Measurements from ENCODE around the gene SMARCA4. TPM values are rescaled to one million over a fixed set of nuclear protein-coding genes. Genes with fewer than 3 reads are reported as not detected.

Gene SMARCA4
- total and polyA plus RNA-seq, 7 experiments from 2014 or later = 11.8 to 126 (median 102) TPM

DNA sequence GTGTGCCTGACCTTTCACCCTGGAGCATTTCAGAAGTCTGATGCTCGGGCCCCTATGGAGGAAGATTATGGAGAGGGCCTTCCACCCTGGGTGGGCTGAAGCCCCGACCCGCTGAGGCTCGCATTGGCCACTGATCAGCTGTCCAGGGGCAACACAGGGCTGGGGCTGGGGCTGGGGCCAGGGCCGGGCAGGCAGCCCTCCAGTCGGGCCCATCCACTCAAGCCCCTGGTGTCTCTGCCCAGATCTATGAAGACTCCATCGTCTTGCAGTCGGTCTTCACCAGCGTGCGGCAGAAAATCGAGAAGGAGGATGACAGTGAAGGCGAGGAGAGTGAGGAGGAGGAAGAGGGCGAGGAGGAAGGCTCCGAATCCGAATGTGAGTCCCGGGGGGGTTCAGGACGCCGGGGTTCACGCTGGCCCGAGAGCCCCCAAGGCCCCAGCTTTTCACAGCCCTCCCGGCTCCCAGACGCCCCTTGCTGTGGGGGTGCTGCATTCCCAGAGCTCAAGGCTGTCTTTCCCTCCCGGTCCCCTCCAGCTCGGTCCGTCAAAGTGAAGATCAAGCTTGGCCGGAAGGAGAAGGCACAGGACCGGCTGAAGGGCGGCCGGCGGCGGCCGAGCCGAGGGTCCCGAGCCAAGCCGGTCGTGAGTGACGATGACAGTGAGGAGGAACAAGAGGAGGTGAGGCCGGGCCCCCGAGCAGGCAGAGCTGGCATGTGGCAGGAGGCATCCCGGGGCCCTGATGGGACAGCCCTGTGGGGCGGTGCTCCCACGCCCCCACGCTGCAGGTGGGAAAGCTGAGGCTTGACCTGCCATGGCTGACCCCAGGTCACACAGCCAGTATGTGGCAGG is 98.9 kb downstream of the SMARCA4 start:
- ChIA-PET POLR2A (no interaction called here), CTCF (no interaction called here)
- H3K27ac Mint-ChIP-seq = no peak overlapping the region

DNA sequence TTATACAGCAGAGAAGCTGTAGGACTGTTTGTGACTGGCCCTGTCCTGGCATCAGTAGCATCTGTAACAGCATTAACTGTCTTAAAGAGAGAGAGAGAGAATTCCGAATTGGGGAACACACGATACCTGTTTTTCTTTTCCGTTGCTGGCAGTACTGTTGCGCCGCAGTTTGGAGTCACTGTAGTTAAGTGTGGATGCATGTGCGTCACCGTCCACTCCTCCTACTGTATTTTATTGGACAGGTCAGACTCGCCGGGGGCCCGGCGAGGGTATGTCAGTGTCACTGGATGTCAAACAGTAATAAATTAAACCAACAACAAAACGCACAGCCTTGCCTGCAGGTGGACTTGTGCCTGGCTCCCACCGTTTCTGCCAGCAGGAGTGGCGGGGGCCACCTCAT is 101.1 kb downstream of the SMARCA4 start:
- no peaks in the 10 kb centered on the region for H3K4me1 Mint-ChIP-seq
- H3K27ac ChIP-seq (ENCODE audit: low read depth, low read length) = no peak overlapping the region
- H3K4me1 ChIP-seq (ENCODE audit: control insufficient read depth in 2 of 2, insufficient read depth in 2 of 2, low read length in 2 of 2) = no peaks in the 10 kb centered on the region
- H3K9me3 ChIP-seq (ENCODE audit: control insufficient read depth in 2 of 3, low read length in 3 of 3) = no peaks in the 10 kb centered on the region
- DNase-seq (no peak), ATAC-seq (no peak)
- H3K27me3 ChIP-seq (ENCODE audit: control insufficient read depth in 2 of 2, insufficient read depth in 2 of 2, low read length in 2 of 2) = no peaks in the 10 kb centered on the region
- H3K36me3 ChIP-seq (ENCODE audit: control insufficient read depth in 2 of 3, insufficient read depth in 3 of 3, low read length in 3 of 3) = peaks cover 0 to 41% (median 0%) of the 10 kb centered on the region in 3 experiments
- POLR2A ChIA-PET = no interaction called here
- H3K27me3 Mint-ChIP-seq = no peaks in the 10 kb centered on the region
- H3K27ac Mint-ChIP-seq = peak overlapping the region in 1 of 9 donors; percentile 21
- CTCF ChIA-PET = no interaction called here
- H3K4me3 ChIP-seq (ENCODE audit: low read length) = no peak overlapping the region
- peaks cover 0 to 23% (median 7%) of the 10 kb centered on the region in 5 donors for H3K36me3 Mint-ChIP-seq
- H3K9me3 Mint-ChIP-seq = no peaks in the 10 kb centered on the region
- H3K4me3 Mint-ChIP-seq = no peak overlapping the region
- intact Hi-C loops (cut with micrococcal nuclease) = no loop called here

More for the DNA sequence above, 98.9 kb downstream of the SMARCA4 start:
- Histone ChIP-seq H3K9me3 (ENCODE audit: control insufficient read depth in 2 of 3, low read length in 3 of 3) (no peaks in the 10 kb centered on the region), H3K27me3 (ENCODE audit: control insufficient read depth in 2 of 2, insufficient read depth in 2 of 2, low read length in 2 of 2) (no peaks in the 10 kb centered on the region), H3K36me3 (ENCODE audit: control insufficient read depth in 2 of 3, insufficient read depth in 3 of 3, low read length in 3 of 3) (peaks cover 0 to 44% (median 0%) of the 10 kb centered on the region in 3 experiments), H3K27ac (ENCODE audit: low read depth, low read length) (no peak overlapping the region), H3K4me3 (ENCODE audit: low read length) (no peak overlapping the region), H3K4me1 (ENCODE audit: control insufficient read depth in 2 of 2, insufficient read depth in 2 of 2, low read length in 2 of 2) (no peaks in the 10 kb centered on the region)
- intact Hi-C loops (cut with micrococcal nuclease) = no loop called here
- Mint-ChIP-seq H3K4me3 (no peak overlapping the region), H3K36me3 (peaks cover 6 to 23% (median 9%) of the 10 kb centered on the region in 5 donors), H3K9me3 (no peaks in the 10 kb centered on the region), H3K27me3 (no peaks in the 10 kb centered on the region), H3K4me1 (peaks cover 0 to 5% (median 0%) of the 10 kb centered on the region in 7 donors)
- ATAC-seq (no peak), DNase-seq (no peak)

DNA sequence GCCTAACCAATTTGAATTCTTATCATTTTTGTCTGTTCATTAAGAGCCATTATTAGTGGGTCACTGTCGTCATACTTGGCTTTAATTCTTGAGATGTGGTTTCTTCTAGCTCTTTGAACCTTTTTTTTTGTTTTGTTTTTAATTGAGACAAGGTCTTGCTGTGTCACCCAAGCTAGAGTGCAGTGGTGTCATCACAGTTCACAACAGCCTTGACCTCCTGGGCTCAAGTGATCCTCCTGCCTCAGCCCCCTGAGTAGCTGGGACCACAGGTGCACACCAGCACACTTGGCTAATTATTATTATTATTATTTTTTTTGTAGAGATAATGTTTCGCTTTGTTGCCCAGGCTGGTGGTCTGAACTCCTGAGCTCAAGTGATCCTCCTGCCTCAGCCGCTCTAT is 102.6 kb downstream of the SMARCA4 start:
- peak overlapping the region in 1 of 9 donors; percentile 18 for H3K27ac Mint-ChIP-seq

DNA sequence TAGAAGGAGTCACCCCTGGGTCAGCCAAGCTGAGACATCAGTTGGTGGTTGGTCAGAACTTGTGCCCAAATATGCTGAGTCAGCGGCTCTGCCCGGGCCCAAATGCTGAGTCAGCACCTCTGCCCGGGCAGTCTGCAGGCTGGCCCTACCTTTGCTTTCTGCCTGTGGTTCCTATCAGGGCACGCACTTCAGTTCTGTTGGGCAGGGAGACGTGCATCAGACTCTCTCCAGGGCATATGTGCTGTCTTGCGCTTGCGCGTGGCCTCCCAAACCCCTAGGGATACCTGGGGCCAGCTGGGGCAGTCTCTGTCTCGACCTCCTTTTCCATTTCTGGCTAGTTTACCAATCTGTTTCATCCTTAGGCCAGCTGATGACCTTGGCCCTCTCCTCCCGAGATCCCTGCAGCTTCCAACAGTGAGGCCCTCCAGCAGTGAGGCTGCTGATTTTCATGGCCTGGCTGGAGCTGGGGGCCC is 104.0 kb downstream of the SMARCA4 start:
- Histone ChIP-seq H3K27me3 (ENCODE audit: control insufficient read depth in 2 of 2, insufficient read depth in 2 of 2, low read length in 2 of 2) (no peaks in the 10 kb centered on the region), H3K27ac (ENCODE audit: low read depth, low read length) (no peak overlapping the region), H3K4me1 (ENCODE audit: control insufficient read depth in 2 of 2, insufficient read depth in 2 of 2, low read length in 2 of 2) (no peaks in the 10 kb centered on the region), H3K4me3 (ENCODE audit: low read length) (no peak overlapping the region), H3K9me3 (ENCODE audit: control insufficient read depth in 2 of 3, low read length in 3 of 3) (no peaks in the 10 kb centered on the region), H3K36me3 (ENCODE audit: control insufficient read depth in 2 of 3, insufficient read depth in 3 of 3, low read length in 3 of 3) (peaks cover 0 to 39% (median 0%) of the 10 kb centered on the region in 3 experiments)
- H3K9me3 Mint-ChIP-seq = no peaks in the 10 kb centered on the region
- H3K4me3 Mint-ChIP-seq = no peak overlapping the region
- ChIA-PET POLR2A (no interaction called here), CTCF (interaction anchor here (0.5 kb wide), 1 partner anchor 25 kb away, joined by 3 read pairs; no protein-coding TSS in a partner anchor)
- peaks cover 0 to 7% (median 0%) of the 10 kb centered on the region in 7 donors for H3K4me1 Mint-ChIP-seq
- ATAC-seq (no peak), DNase-seq (no peak)
- peak overlapping the region in 2 of 9 donors; percentile 32 to 48 for H3K27ac Mint-ChIP-seq
- intact Hi-C loops (cut with micrococcal nuclease) = no loop called here
- peaks cover 0 to 28% (median 11%) of the 10 kb centered on the region in 5 donors for H3K36me3 Mint-ChIP-seq
- no peaks in the 10 kb centered on the region for H3K27me3 Mint-ChIP-seq

More for the DNA sequence above, 102.6 kb downstream of the SMARCA4 start:
- H3K4me3 ChIP-seq (ENCODE audit: low read length) = no peak overlapping the region
- H3K36me3 ChIP-seq (ENCODE audit: control insufficient read depth in 2 of 3, insufficient read depth in 3 of 3, low read length in 3 of 3) = peaks cover 0 to 45% (median 0%) of the 10 kb centered on the region in 3 experiments
- Mint-ChIP-seq H3K9me3 (no peaks in the 10 kb centered on the region), H3K4me1 (no peaks in the 10 kb centered on the region), H3K36me3 (peaks cover 0 to 32% (median 12%) of the 10 kb centered on the region in 5 donors), H3K4me3 (no peak overlapping the region), H3K27me3 (no peaks in the 10 kb centered on the region)
- ATAC-seq = no peak
- no peak overlapping the region for H3K27ac ChIP-seq (ENCODE audit: low read depth, low read length)
- CTCF ChIA-PET = interaction anchor here (1.0 kb wide), 1 partner anchor 27 kb away, joined by 3 read pairs; no protein-coding TSS in a partner anchor
- intact Hi-C loops (cut with micrococcal nuclease) = no loop called here
- no peaks in the 10 kb centered on the region for H3K9me3 ChIP-seq (ENCODE audit: control insufficient read depth in 2 of 3, low read length in 3 of 3)
- H3K27me3 ChIP-seq (ENCODE audit: control insufficient read depth in 2 of 2, insufficient read depth in 2 of 2, low read length in 2 of 2) = no peaks in the 10 kb centered on the region
- H3K4me1 ChIP-seq (ENCODE audit: control insufficient read depth in 2 of 2, insufficient read depth in 2 of 2, low read length in 2 of 2) = no peaks in the 10 kb centered on the region
- POLR2A ChIA-PET = no interaction called here
- no peak for DNase-seq

DNA sequence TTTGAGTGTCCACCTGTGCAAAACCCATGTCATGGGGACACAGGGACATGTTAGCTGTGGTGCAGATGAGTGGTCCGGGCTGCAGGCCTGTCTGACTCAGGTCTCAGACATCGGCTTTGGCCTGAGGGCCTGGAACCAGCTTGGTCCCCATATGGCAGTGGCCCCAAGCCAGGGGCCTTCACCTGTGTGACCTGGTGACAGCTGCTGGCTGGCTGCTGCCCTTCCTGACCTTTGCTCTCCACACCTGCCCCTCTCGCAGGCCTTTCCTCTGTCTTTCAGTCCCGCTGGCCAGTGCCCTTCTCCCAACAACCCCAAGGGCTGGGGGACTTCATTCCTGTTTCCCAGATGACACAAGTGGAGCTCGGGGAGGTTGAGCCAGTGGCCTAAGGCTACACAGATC is 105.5 kb downstream of the SMARCA4 start:
- Histone ChIP-seq H3K27me3 (ENCODE audit: control insufficient read depth in 2 of 2, insufficient read depth in 2 of 2, low read length in 2 of 2) (no peaks in the 10 kb centered on the region), H3K4me1 (ENCODE audit: control insufficient read depth in 2 of 2, insufficient read depth in 2 of 2, low read length in 2 of 2) (no peaks in the 10 kb centered on the region), H3K9me3 (ENCODE audit: control insufficient read depth in 2 of 3, low read length in 3 of 3) (no peaks in the 10 kb centered on the region), H3K27ac (ENCODE audit: low read depth, low read length) (no peak overlapping the region), H3K36me3 (ENCODE audit: control insufficient read depth in 2 of 3, insufficient read depth in 3 of 3, low read length in 3 of 3) (peaks cover 0 to 28% (median 0%) of the 10 kb centered on the region in 3 experiments), H3K4me3 (ENCODE audit: low read length) (no peak overlapping the region)
- Mint-ChIP-seq H3K4me3 (no peak overlapping the region), H3K9me3 (no peaks in the 10 kb centered on the region), H3K36me3 (peaks cover 0 to 21% (median 11%) of the 10 kb centered on the region in 5 donors), H3K27ac (peak overlapping the region in 1 of 9 donors; percentile 72), H3K4me1 (peaks cover 0 to 9% (median 0%) of the 10 kb centered on the region in 7 donors), H3K27me3 (no peaks in the 10 kb centered on the region)
- CTCF ChIA-PET = interaction anchor here (0.6 kb wide), 1 partner anchor 52 kb away, joined by 3 read pairs; no protein-coding TSS in a partner anchor
- ATAC-seq (no peak), DNase-seq (no peak)
- intact Hi-C loops (cut with micrococcal nuclease) = no loop called here
- POLR2A ChIA-PET = interaction anchor here (1.1 kb wide), 1 partner anchor 22 kb away, joined by 4 read pairs; the partner anchor contains the start of gene LDLR

DNA sequence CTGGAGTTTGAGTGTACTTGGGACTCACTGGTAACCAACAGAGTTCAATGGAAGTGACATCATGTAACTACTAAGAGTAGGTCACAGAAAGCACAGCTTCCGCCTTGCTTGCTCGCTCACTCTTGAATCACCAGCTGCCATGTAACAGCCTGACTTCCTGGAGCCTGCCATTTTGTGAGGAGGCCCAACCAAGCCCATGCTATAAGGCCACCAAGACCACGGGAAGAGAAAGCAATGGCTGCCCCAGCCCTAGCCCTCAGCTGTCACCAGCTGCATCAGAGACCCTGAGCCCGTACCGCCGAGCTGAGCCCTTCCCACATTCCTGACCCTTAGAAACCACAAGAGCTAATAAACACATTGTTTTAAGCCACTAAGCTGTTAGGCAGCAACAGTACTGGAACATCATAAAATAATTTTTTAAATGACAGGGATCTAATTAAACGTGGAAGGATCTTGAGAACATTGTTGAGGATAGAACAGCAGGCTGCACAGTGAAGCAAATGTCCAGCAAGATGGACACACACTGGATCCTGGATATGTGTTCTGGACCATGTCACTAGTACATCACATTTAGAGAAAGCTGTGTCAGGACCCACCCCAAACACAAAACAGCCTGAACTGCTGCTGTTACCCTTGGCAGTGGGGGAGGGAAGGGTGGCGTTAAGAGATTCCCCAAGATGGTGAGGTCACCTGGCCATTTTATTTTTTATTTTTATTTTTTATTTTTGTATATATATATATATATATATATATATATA is 106.7 kb downstream of the SMARCA4 start:
- Histone ChIP-seq H3K4me3 (ENCODE audit: low read length) (no peak overlapping the region), H3K27ac (ENCODE audit: low read depth, low read length) (no peak overlapping the region), H3K9me3 (ENCODE audit: control insufficient read depth in 2 of 3, low read length in 3 of 3) (no peaks in the 10 kb centered on the region), H3K4me1 (ENCODE audit: control insufficient read depth in 2 of 2, insufficient read depth in 2 of 2, low read length in 2 of 2) (no peaks in the 10 kb centered on the region), H3K27me3 (ENCODE audit: control insufficient read depth in 2 of 2, insufficient read depth in 2 of 2, low read length in 2 of 2) (no peaks in the 10 kb centered on the region), H3K36me3 (ENCODE audit: control insufficient read depth in 2 of 3, insufficient read depth in 3 of 3, low read length in 3 of 3) (peaks cover 0 to 16% (median 0%) of the 10 kb centered on the region in 3 experiments)
- CTCF ChIA-PET = interaction anchor here (0.8 kb wide), 1 partner anchor 21 kb away, joined by 3 read pairs; no protein-coding TSS in a partner anchor
- no peak overlapping the region for H3K4me3 Mint-ChIP-seq
- no peaks in the 10 kb centered on the region for H3K9me3 Mint-ChIP-seq
- ATAC-seq (no peak), DNase-seq (no peak)
- POLR2A ChIA-PET = interaction anchor here (0.7 kb wide), 1 partner anchor 308 kb away, joined by 3 read pairs; no protein-coding TSS in a partner anchor
- peaks cover 0 to 9% (median 0%) of the 10 kb centered on the region in 7 donors for H3K4me1 Mint-ChIP-seq
- no peaks in the 10 kb centered on the region for H3K27me3 Mint-ChIP-seq
- H3K36me3 Mint-ChIP-seq = peaks cover 0 to 17% (median 11%) of the 10 kb centered on the region in 5 donors
- intact Hi-C loops (cut with micrococcal nuclease) = no loop called here
- H3K27ac Mint-ChIP-seq = peak overlapping the region in 2 of 9 donors; percentile 13 to 25

Measured in naive thymus-derived CD4-positive, alpha-beta T cell (primary cell).